ENCODE data around the gene SPDYE4.

The SPDYE4 gene

GRCh38 chr17:8782176-8782575 is 23.8 kb upstream of the SPDYE4 start:
- no peak for DNase-seq

- DNase-seq = no peak
These were observed 23.4 kb upstream of the SPDYE4 start for GRCh38 chr17:8781776-8782175.

- no peak for DNase-seq
These were observed 18.5 kb upstream of the SPDYE4 start for GRCh38 chr17:8776881-8777280.

GRCh38 chr17:8776248-8776647 is 17.9 kb upstream of the SPDYE4 start:
- no peak for DNase-seq

GRCh38 chr17:8766731-8767130 is 8.4 kb upstream of the SPDYE4 start:
- no peak for DNase-seq

- no peak for DNase-seq
These were observed 3.7 kb upstream of the SPDYE4 start for GRCh38 chr17:8762012-8762411.

- no peak for DNase-seq
These were observed 1.2 kb downstream of the SPDYE4 start for GRCh38 chr17:8757189-8757588.

- no peak for DNase-seq
These were observed 2.6 kb downstream of the SPDYE4 start for GRCh38 chr17:8755590-8756255.

- DNase-seq = no peak
These were observed 3.5 kb downstream of the SPDYE4 start for GRCh38 chr17:8754890-8755289.

GRCh38 chr17:8753976-8754440 is 4.3 kb downstream of the SPDYE4 start:
- no peak for DNase-seq

- DNase-seq = no peak
These were observed 5.0 kb downstream of the SPDYE4 start for GRCh38 chr17:8753136-8753975.

- no peak for DNase-seq
These were observed 8.7 kb downstream of the SPDYE4 start for GRCh38 chr17:8749616-8750015.

- DNase-seq = no peak
These were observed 10.6 kb downstream of the SPDYE4 start for GRCh38 chr17:8747742-8748141.

- no peak for DNase-seq
These were observed 11.7 kb downstream of the SPDYE4 start for GRCh38 chr17:8746501-8747236.

GRCh38 chr17:8745586-8746500 is 12.5 kb downstream of the SPDYE4 start:
- no peak for DNase-seq

GRCh38 chr17:8744086-8744785 is 14.1 kb downstream of the SPDYE4 start:
- DNase-seq = no peak

- DNase-seq = no peak
These were observed 15.5 kb downstream of the SPDYE4 start for GRCh38 chr17:8742819-8743218.

GRCh38 chr17:8742274-8742673 is 16.1 kb downstream of the SPDYE4 start:
- no peak for DNase-seq

GRCh38 chr17:8741771-8742170 is 16.6 kb downstream of the SPDYE4 start:
- no peak for DNase-seq

- DNase-seq = no peak
These were observed 17.0 kb downstream of the SPDYE4 start for GRCh38 chr17:8741366-8741765.

- no peak for DNase-seq
These were observed 17.9 kb downstream of the SPDYE4 start for GRCh38 chr17:8740486-8740885.

GRCh38 chr17:8739097-8739496 is 19.2 kb downstream of the SPDYE4 start:
- DNase-seq = no peak

All from GF-D8 (cell line).